Forelimb muscle (tissue), 1 donor: ENCODE data around the gene CYP4B1. TPM values are rescaled to one million over a fixed set of nuclear protein-coding genes. Genes with fewer than 3 reads are reported as not detected.

Experiments used
- DNase-seq: peaks from one replicate; pipeline ENCODE4 v3.0.0-alpha.2; 2013; ENCODE audit warnings: low read depth
- polyA plus RNA-seq: library from polyadenylated mRNA; unstranded; fragments of 120-200 nt; gene quantifications from one replicate; pipeline ENCODE4 v1.2.1, GENCODE V29; 2013; ENCODE audit not compliant: insufficient read length

Gene CYP4B1
- polyA plus RNA-seq, 1 donor = not detected

DNA sequence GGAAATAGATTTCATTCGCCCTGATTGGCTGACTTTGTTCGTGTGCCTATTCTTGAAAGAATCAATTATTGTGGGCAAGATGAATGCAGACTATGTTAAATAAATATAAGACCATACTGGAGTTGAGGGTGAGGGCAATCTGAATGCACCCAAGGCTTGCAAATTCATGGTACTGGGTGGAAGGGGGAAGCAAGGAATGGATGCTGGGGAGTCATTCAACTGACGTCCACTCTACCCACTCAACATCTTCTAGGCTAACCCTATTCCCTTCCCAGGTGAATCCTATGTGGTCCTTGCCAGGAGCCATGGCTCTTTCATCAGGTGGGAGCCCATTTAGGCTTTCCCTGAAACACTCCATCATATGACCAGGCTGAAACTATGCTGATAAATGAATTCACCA is 5.7 kb upstream of the CYP4B1 start:
- DNase-seq = no peak

DNA sequence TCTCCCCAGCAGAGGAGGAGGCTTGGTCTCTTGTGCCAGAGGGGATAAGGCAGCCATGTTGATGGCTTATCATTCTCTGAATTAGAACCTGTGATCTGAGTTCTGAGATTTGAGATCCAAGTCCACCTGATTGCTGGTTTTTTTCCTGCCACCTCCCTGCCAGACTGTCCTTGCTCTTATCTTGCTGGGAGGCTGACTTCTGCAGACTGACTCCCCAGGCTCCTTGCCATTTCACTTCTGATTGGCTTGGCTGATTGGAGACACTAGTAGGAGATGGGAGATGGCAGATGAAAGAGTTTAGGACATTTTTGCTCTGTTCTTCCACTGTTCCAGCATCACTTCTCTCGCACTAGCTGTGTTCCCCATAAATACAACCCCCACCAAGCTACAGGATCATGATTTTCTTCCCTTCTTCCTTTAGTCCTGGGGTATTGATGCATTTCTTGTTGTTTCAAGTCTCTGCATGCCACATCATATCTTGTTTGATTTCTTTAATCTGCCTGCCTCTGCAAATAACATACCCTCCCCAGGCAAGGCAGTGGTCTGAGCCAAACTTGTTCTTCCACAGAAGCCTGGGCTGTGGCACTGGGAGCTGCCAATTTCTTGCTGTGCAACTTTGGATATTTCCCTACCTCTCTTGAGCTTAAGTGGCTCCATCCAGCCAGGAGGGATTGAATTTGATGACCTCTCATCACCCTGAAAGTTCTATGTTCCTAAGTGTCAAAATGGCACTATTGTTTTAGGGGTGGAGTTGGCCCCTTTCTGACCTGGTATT is 963 bp upstream of the CYP4B1 start:
- no peak for DNase-seq

DNA sequence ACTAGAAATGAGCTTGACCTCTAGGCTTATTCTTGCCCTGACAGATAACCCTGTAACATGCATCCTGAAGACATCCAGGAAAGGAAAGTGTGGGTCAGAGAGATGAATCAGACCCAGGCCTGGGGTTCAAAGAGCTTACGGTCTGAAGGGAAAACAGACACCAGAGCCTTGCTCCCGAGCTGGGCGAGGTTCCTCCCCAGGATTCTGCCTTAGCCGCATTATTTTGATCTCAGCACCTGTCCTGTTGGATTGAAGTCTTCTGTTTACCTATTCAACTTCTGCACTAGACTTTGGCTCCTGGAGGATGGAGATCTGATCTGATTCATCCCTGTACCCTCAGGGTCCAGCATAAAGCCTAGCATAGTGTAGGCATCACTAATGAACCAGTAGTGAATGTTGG is 1.9 kb downstream of the CYP4B1 start:
- DNase-seq = no peak

DNA sequence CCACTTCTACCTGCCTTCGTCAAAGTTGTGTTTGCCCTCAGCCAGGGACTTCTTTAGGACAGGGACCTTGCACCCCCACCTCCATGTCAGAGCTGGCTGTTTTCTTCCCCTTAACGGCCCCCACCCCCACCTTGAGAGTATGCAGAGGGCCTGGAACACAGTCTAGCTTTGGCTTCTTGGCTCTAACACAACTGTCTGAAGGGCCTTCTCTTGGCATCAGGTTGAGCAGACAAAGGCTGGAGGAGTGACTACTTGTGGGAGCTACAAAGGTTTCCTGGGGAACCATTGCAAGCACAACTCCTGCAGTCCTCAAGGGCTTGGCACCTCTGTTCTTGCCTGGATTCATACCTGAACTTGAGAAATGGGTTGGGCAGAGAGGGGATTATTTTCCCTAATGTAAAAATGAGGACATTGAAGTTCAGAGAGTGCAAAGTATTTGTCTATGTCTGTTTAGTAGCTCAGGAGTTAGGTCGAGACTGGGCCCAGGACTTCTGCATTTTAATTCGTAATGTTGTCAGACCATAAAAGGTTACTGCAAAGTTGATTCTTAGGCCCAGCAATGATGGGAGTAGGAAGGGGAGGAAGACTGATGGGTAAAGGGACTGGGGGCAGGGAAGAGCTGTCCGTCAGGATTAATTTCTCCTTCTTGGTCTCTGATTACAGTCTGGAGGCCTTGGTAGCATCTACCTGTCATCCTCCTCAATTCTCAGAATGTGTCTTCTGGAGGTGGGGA is 2.6 kb downstream of the CYP4B1 start:
- no peak for DNase-seq

DNA sequence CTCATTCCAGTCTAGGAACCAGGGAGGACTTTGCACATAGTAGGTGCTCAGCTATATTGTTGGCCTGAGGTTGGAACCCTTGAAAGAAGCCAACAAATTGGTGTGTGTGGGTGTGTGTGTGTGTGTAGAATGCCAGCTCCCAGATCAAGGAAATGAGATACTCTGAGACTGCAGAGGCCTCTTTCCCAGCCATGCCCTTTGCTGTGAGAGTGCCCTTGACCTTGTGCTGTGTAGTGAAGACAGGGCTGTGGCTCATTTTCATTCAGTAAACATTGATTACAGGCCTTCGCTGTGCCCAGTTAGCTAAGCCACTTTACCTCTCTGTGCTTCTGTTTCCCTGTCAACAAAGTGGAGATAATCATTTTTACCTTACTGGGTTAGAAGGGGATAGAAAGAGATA is 3.2 kb downstream of the CYP4B1 start:
- no peak for DNase-seq

DNA sequence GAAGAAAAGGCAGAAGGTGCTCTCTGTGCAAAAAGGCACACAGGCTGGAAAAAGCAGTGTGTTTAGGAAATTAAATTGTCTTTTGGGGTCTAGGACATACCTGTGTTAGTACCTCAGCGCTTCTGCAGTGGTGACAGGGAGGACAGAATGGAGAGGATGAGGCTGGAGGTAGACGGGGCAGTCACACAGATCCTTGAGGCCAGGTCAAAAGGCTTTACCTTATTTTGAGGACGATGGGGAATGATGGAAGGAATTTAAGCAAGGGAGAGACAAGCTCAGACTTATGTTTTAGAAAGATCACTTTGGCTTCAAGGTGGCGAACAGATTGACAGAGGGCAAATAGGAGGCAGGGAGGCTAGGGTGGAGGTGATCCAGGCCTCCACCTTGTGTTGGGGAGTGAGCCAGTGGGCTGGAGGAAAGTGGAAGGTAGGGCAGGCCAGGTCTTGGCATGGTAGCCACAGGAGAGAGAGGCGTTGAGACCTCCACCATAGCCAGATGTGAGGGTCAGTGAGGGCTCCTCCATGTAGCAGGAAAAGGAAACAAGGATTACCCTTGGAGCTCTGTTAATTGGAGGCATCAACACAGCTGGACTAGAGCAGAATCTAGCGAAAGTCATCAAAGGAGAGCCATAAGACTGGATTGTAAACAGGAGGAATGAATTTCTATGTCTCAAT is 4.2 kb downstream of the CYP4B1 start:
- no peak for DNase-seq

DNA sequence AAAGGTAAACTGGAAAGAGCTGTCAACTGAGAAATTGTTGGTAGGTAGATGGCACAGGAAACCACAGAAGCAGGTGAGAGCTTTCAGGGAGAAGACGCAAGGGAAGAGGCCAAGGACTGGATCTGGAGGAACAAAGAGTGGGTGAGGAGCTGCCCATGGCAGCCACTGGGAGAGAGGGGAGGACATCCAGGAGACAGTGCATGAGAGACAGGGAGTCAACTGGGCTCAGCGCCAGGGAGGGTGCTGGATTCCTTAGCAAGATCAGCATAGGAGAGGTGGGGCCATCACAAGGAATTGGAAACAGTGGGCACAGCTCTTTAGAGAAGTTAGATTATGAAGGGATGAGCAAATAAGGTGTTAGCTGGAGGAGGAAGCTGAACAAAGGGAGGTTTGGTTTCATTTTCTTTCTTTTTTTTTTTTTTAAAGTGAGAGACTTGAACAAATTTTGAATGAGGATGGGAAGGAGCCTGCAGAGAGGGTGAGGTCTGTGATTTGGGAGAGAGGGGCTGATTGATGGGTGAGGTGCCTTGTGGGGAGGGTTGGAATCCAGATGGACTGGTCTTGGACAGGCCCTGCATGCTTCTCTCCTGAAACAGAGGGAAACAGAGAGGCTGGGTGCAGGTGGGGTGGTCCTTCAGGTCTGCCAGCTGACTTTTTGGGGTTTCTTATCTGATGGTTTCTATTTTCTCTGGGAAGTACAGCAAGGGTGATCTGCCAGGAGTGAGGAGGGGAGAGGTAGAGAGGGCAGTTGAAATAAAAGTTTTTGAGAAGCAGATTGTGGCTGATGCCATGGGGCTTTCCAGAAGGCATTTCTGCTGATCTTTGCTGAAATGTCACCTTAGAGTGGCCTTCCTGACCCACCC is 5.4 kb downstream of the CYP4B1 start:
- no peak for DNase-seq

DNA sequence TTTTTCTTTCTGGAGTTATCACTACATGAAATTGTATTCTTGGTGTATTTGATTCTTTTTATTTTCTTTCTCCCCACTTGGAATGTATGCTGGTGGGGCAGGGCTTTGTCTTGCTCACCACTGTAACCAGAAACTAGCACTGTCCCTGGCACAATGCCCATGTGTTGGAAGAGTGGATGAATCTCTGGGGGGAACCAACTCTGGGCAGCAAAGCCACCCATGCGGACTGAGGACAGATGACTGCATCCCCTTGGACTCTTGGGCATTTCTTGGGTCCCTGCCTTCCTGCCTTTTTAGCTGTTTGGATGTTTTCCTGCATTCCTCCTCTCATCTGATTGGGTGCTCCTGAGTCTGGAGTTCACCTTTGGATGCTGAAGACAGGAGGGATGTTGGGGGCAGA is 6.1 kb downstream of the CYP4B1 start:
- DNase-seq = no peak

DNA sequence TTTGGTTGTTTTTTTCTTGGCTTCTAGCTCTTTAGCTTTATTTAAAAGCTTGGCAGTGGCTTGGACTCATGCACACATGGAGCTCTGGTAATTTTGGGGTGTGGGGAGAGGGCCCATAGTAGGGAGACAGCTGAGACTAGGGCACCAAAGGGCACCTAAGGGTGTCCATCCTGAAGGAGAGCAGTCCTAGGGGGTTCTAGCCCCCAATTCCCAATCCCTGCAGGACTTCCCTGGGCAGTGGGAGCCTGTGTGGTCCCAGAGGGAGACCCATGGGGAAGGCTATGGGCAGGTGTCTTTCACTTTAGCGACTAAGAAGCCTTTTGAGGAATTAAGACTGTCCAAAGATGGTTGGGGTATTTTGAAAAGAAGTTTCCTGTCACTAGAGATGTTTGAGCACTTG is 6.9 kb downstream of the CYP4B1 start:
- no peak for DNase-seq

DNA sequence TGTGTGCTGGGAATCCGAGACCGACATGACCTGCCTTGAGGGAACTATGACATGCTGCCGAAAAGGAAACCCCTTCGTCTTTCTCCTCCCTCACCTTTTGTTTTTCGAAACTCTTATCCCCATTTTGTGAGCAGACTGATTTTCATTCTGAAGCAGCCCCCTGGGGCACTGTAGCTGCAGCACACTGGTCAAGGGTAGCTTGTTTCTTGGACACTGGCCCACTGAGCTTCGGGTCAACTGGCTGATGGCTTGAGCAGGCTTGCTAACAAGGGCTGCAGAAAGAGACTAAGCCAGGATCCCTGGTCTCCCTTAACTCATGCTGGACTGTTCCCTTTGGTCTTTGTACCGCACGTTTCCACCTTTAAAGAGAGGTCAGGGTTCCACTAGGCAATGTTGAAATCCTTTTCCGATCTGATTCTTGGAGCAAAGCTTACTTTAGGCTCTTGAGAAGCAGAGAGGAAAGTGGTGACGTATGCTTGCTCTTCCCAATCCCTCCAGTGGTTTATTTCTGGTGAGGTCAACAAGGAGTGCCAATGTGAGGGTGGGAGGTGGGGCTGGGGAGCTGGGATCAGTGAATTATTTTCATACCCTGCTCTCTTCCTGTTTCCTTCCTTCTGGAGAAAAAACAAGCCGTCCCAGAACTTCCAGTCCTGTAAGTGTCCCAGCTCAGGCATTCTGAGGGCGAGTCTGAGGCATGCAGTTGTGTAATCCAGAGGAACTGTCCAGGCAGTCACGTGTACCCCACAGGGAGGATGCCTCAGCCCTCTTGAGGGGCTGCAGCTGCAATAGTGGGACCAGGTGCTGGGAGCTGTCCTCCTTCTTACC is 7.6 kb downstream of the CYP4B1 start:
- DNase-seq = no peak

DNA sequence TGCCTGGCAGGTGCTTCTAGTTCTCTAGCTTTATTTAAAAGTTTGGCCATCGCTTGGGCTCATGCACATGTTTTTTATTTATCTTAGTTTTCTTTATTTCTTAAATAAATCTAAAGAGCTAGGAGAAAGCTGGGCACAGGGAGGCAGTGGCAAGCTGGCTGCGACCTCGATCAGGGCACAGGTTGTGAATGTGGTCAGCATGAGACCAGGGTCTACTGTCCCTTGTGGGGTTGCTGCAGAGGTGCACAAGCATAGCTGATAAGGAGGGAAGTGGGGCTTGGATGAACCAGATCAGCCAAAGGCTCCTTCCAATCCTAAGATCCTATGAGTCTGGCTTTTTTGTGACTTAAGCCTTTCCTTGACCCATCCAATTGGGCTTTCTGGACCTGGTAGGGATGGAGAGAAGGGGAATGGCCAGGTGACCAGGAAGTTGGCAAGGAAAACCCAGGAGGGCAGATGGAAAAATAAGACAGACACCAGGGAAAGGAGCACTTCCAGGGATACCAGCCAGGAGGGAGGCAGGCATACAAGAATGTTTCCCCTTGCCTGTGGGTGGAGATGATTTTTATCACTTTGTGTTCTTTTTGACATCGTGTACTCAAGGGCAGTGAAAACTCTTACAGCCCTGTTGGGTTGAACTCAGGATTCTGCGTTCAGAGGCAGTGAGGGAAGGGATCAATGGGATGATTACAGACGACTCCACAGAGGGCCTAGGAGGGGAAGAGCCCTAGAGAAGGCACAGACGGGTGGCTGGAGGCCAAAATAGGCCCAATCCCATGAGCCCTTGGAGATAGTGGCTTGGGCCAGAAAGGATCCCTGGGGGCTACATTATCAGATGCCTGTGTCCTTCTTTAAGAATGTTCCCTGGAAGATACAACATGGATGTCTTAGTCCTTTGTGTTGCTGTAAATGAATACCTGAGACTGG is 8.5 kb downstream of the CYP4B1 start:
- DNase-seq = no peak

DNA sequence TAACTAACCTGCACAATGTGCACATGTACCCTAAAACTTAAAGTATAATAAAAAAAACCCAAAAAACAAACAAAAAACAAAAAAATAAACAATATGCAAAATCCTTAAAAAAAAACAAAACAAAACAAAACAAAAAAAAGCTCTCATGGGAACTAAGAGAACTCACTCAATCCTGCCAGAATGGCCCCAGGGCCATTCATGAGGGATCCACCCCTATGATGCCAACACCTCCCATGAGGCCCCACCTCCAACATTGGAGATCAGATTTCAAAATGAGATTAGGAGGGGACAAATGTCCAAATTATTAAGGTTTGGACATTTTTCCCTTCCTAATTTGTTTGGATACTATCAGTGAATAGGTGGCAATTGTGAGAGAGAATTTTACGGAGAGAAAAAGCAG is 10.2 kb downstream of the CYP4B1 start:
- DNase-seq = no peak

DNA sequence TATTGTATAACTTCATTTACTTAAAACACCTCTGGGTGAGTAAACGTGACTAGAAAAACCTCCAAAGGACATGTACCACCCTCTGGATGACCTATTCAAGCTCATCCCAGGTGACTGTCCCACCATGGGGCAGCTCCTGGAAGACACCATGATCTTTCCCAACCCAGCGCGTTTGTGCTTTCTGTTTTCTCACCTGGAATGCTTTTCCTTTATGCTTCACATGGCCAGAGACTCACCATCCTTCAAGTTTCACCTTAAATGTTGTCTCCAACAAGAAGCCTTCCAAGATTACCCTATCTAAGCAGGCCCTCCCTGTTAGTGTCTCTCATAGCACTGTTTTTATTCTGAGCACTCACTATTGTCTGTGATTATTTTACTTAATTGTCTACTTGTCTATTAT is 11.1 kb downstream of the CYP4B1 start:
- DNase-seq = no peak

DNA sequence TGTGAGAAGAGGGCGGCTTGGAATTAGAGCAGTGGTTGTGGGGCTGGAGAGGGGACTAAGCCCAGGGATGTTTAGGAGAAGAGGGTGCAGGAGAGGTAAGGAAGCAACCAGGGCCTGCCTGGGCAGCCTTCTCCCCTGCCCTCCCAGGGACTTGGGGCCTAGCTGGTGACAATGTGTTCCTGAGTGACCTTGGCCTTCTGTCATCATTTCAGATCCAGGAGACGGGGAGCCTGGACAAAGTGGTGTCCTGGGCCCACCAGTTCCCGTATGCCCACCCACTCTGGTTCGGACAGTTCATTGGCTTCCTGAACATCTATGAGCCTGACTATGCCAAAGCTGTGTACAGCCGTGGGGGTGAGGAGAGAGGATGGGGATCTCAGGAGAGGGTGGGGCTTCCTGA is 11.8 kb downstream of the CYP4B1 start:
- no peak for DNase-seq

DNA sequence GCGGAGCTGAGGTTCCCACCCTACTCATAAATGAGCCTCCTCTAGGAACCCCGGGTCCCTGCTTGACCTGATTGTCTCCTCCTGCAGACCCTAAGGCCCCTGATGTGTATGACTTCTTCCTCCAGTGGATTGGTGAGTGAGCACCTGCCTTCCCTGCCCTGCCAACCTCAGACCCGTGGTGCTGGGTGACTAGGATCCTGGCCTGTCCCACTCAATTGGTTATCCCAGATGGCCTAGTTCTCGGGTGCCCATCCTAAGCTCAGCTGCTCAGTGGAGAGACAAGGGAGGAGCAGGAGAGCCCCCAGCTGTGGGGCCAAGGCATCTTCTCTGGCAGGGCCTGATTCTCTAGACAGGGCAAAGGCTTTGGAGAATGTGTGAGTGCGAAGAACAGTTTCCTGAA is 12.2 kb downstream of the CYP4B1 start:
- DNase-seq = no peak

DNA sequence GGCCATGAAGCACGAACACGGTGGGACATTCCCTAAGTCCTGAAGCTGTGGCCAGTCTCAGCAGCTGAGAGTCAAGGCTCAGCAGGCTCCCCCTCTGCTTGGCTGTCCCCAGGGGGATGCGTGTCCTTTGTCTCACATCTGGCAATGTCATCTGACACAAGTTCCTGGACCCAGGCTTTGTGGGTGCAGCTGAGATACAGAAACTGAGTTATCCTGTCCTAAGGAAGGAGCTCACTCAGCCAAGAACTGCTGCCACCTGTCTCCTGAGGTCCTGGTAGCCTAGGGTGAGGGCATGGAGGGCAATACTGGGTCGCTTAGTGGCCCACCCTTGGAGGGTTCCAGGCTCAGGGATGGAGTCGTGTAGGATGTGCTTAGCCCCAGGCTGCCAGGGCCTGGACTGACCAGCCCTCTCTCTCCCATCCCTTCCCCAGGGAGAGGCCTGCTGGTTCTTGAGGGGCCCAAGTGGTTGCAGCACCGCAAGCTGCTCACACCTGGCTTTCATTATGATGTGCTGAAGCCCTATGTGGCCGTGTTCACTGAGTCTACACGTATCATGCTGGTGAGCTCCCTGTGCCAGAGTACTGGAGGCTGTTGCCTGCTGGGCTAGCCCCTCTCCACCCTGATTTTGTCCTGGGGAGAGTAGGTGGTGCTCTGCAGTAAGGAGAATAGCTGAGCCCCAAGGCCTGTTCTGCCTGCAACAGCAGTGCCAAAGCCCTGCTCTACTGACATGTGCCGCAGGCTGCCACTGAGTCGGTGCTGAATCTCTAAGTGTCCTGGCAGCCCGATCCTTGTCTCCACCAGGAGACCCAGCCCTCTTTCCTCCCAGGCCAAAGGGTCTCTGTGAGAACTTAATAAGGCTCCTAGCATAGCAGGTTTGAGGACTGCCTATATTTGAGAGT is 13.5 kb downstream of the CYP4B1 start:
- no peak for DNase-seq

DNA sequence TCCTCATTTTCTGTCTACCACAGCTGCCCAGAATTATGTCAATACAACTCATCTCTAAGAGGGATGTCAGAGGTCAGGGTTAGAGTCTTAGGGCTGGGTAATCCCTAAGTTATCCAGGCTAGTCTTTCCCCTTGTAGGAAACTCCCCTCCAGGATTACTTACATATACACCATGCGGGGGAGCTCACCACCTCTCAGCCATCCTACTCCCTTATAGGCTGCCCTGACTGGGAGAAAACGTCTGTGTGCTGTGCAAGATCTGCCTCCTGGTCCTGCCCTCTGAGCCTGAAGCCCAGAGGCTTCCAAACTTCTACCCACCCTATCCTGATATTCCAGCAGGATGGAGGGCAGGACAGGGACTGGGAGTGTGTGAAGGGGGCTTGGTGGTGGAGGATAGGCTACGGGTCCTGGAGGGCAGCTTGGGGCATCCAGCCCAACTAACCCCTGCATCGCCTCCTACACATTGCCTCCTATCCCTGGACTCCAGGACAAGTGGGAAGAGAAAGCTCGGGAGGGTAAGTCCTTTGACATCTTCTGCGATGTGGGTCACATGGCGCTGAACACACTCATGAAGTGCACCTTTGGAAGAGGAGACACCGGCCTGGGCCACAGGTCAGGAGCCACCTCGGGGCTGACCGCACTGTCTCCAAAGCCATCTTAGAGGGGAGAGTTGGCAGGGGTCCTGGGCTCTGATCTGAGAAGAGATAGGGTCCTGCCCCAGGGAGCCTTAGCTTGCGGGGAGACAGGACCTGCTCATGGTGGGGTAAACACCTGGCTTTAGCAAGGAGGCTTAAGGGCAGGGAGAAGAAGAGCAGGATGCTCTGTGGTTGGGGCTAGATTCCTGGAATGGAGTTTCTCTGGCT is 14.4 kb downstream of the CYP4B1 start:
- DNase-seq = no peak

DNA sequence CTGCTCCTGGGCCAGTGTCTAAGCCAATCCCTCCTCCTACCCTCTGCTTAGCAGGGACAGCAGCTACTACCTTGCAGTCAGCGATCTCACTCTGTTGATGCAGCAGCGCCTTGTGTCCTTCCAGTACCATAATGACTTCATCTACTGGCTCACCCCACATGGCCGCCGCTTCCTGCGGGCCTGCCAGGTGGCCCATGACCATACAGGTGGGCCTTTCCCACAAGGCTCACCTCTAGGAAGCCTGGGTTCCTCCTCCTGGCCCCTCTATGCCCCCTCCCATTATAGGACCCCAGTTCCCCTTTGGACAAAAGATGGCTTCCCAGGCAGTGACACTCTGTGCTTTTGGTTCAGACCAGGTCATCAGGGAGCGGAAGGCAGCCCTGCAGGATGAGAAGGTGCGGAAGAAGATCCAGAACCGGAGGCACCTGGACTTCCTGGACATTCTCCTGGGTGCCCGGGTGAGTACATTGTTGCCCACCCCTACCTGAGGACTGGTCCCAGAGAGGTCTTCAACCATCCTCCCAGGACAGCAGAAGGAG is 15.1 kb downstream of the CYP4B1 start:
- no peak for DNase-seq
